VCaP (cell line): ENCODE measurements around the gene HSPBAP1.

Experiments used
- H3K27ac ChIP-seq: fragments of 450-650 bp; 2 replicates; pipeline ENCODE4 v1.5.1; 2017
- CTCF ChIP-seq: fragments of 450-650 bp; conservative IDR thresholded peaks from 2 replicates; pipeline ENCODE4 v1.5.1; 2017; ENCODE audit warnings: mild to moderate bottlenecking, moderate library complexity

HSPBAP1 gene

DNA sequence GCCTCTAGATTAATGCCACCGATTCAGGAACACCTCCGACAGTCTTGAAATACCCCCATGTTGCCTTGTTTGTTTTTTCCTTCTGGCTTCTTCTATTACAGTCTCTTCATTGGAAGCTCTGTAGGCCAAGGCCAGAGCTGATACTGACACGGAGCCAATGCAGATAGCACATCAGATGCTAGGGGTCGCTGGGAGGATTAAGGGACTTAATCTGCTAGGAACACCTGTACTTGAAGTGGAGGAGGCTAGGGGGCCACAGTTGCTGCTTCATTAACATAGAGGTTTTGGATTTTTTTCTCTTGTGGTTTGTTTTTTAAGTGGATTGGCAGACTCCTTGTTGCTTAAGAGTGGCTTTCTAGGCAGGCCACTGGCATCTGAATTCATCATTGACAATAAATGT is 63.4 kb downstream of the HSPBAP1 start:
- H3K27ac ChIP-seq = no peak overlapping the region
- TF ChIP-seq CTCF = no peak

DNA sequence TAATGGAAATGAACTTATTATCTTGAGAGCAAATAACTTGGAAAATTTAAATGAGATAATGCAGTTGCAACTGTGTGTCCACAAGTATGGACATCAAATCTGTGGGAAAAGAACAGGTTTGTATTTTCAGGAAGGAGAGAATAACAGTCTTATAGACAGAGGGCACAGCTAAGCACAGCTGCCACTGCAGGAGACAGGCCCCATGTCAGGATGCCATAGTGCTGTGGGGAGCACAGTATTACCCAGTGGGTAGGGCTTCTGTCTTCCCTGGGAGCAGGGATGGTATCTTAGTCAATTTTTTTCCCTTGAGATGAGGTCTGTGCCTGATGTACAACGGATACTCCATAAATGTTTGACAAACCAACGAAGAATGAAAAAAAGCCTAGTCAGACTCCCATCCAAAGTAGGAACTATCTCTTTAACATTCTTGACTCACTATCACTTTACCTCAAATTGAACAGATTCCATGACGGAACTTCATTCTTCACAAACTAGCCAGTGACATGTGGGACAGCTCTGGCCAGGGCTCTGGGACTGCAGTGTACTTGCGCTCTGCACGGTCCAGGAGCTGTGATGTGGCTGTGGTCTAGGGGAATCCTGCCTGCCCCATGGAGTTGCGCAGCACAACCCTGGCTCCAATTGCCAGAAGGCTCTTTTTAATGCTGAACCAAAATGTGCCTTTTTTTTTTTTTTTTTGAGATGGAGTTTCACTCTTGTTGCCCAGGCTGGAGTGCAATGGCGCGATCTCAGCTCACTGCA is 64.7 kb downstream of the HSPBAP1 start:
- TF ChIP-seq CTCF = no peak
- no peak overlapping the region for H3K27ac ChIP-seq

DNA sequence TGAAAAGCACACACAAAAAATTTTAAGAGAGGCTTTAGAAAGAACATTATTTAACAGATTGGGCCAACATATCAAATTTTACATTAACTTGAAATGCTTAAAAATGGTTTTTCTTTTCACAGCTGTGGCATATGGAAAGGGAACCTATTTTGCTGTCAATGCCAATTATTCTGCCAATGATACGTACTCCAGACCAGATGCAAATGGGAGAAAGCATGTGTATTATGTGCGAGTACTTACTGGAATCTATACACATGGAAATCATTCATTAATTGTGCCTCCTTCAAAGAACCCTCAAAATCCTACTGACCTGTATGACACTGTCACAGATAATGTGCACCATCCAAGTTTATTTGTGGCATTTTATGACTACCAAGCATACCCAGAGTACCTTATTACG is 65.4 kb downstream of the HSPBAP1 start:
- H3K27ac ChIP-seq = no peak overlapping the region
- TF ChIP-seq CTCF = no peak

DNA sequence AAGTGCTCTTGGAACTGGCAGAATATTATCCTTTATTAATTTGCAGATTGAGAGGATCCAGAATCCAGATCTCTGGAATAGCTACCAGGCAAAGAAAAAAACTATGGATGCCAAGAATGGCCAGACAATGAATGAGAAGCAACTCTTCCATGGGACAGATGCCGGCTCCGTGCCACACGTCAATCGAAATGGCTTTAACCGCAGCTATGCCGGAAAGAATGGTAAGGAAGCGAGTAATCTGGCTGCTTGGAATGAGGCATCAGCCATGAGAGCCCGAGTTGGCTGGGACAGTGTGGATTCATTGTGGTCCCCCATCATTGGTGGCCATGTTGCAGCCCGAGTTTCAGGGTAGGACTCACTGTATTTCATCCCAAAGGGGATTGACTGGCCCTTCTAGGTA is 65.9 kb downstream of the HSPBAP1 start:
- H3K27ac ChIP-seq = no peak overlapping the region
- no peak for TF ChIP-seq CTCF

GRCh38 chr3:122727294-122727693 is 66.3 kb downstream of the HSPBAP1 start:
- no peak overlapping the region for H3K27ac ChIP-seq
- TF ChIP-seq CTCF = no peak

- H3K27ac ChIP-seq = no peak overlapping the region
- no peak for TF ChIP-seq CTCF
Measured at GRCh38 chr3:122725106-122725505, 68.5 kb downstream of the HSPBAP1 start.

- TF ChIP-seq CTCF = no peak
- H3K27ac ChIP-seq = no peak overlapping the region
Measured at GRCh38 chr3:122719273-122719921, 74.2 kb downstream of the HSPBAP1 start.
